ENCODE measurements around the gene UBE2L3.
"Not testable (repeated sequence)": the region's sequence is repeated elsewhere in the genome, so short reads cannot be mapped to it uniquely, and the experiment has no call there.

UBE2L3 gene

GRCh38 chr22:21567456-21568346 is at the start of gene UBE2L3:
Gene UBE2L3 (plus strand): TSS chr22:21567714. CDS start chr22:21567745, 31 bp downstream.
- peak; percentile 55 to 71 for DNase-seq (ENCODE audit: low read depth in 2 of 2)

GRCh38 chr22:21526705-21527500 is 40.6 kb upstream of the UBE2L3 start:
- not testable (repeated sequence) for DNase-seq (ENCODE audit: low read depth in 2 of 2)

- DNase-seq (ENCODE audit: low read depth in 2 of 2): not testable (repeated sequence)
Measured at GRCh38 chr22:21531525-21531924, 36.0 kb upstream of the UBE2L3 start.

GRCh38 chr22:21532863-21533648 is 34.5 kb upstream of the UBE2L3 start:
- DNase-seq (ENCODE audit: low read depth in 2 of 2): not testable (repeated sequence)

GRCh38 chr22:21539862-21540261 is 27.7 kb upstream of the UBE2L3 start:
- DNase-seq (ENCODE audit: low read depth in 2 of 2): not testable (repeated sequence)

GRCh38 chr22:21544432-21545322 is 22.8 kb upstream of the UBE2L3 start:
- not testable (repeated sequence) for DNase-seq (ENCODE audit: low read depth in 2 of 2)

- DNase-seq (ENCODE audit: low read depth in 2 of 2): not testable (repeated sequence)
Measured at GRCh38 chr22:21549558-21549957, 18.0 kb upstream of the UBE2L3 start.

GRCh38 chr22:21550008-21550677 is 17.4 kb upstream of the UBE2L3 start:
- not testable (repeated sequence) for DNase-seq (ENCODE audit: low read depth in 2 of 2)

- DNase-seq (ENCODE audit: low read depth in 2 of 2): not testable (repeated sequence)
Measured at GRCh38 chr22:21550678-21551047, 16.9 kb upstream of the UBE2L3 start.

- DNase-seq (ENCODE audit: low read depth in 2 of 2): not testable (repeated sequence)
Measured at GRCh38 chr22:21551361-21551760, 16.2 kb upstream of the UBE2L3 start, which contains the start of gene RIMBP3C. Gene RIMBP3C (minus strand): TSS chr22:21551461. CDS start chr22:21550976, 485 bp downstream.

- not testable (repeated sequence) for DNase-seq (ENCODE audit: low read depth in 2 of 2)
Measured at GRCh38 chr22:21559345-21560125, 8.0 kb upstream of the UBE2L3 start.

GRCh38 chr22:21560657-21561056 is 6.9 kb upstream of the UBE2L3 start:
- not testable (repeated sequence) for DNase-seq (ENCODE audit: low read depth in 2 of 2)

GRCh38 chr22:21563912-21564311 is 3.6 kb upstream of the UBE2L3 start:
- DNase-seq (ENCODE audit: low read depth in 2 of 2): no peak

- no peak for DNase-seq (ENCODE audit: low read depth in 2 of 2)
Measured at GRCh38 chr22:21564411-21564810, 3.1 kb upstream of the UBE2L3 start.

- DNase-seq (ENCODE audit: low read depth in 2 of 2): no peak
Measured at GRCh38 chr22:21568347-21569075, 997 bp downstream of the UBE2L3 start.

GRCh38 chr22:21569076-21569427 is 1.5 kb downstream of the UBE2L3 start:
- DNase-seq (ENCODE audit: low read depth in 2 of 2): not testable (repeated sequence)

- no peak for DNase-seq (ENCODE audit: low read depth in 2 of 2)
Measured at GRCh38 chr22:21569459-21570170, 2.1 kb downstream of the UBE2L3 start.

GRCh38 chr22:21570398-21570797 is 2.9 kb downstream of the UBE2L3 start:
- no peak for DNase-seq (ENCODE audit: low read depth in 2 of 2)

Data from stimulated activated CD8-positive, alpha-beta memory T cell treated with anti-CD3 and anti-CD28 coated beads, Interleukin-7, amount 100 ng/mL, for 1 hour (primary cell).